ENCODE measurements around the gene DMBT1. TPM values are rescaled to one million over a fixed set of nuclear protein-coding genes. Genes with fewer than 3 reads are reported as not detected.

DMBT1 gene
- total RNA-seq, 4 donors from 2014 or later = 0.15 to 0.62 (median 0.31) TPM

GRCh38 chr10:122649903-122650302 lies 89.3 kb downstream of the DMBT1 start:
- Histone ChIP-seq H3K4me1 (no peaks in the 10 kb centered on the region), H3K36me3 (no peaks in the 10 kb centered on the region), H3K9me3 (no peaks in the 10 kb centered on the region), H3K27me3 (peaks cover 8% of the 10 kb centered on the region), H3K4me3 (no peak overlapping the region), H3K27ac (no peak overlapping the region)
- DNase-seq (ENCODE audit: low spot score in 2 of 2) = peak; percentile 15 to 43
- WGBS = 84% methylated on average over 5 of the region's 5 CpGs
- TF ChIP-seq EP300 (IDR thresholded peaks at IDR 0.05) (no peak), POLR2A (IDR thresholded peaks at IDR 0.05) (no peak), CTCF (IDR thresholded peaks at IDR 0.05) (no peak)

- H3K27ac ChIP-seq = no peak overlapping the region
- no peak for TF ChIP-seq CTCF (IDR thresholded peaks at IDR 0.05)
- no peak for TF ChIP-seq EP300 (IDR thresholded peaks at IDR 0.05)
- no peak for TF ChIP-seq POLR2AphosphoS5 (IDR thresholded peaks at IDR 0.05)
- no peak for TF ChIP-seq POLR2A (IDR thresholded peaks at IDR 0.05)
- H3K36me3 ChIP-seq = no peaks in the 10 kb centered on the region
- no peak overlapping the region for H3K4me3 ChIP-seq
- 75% methylated on average over 2 of the region's 2 CpGs for WGBS
- H3K4me1 ChIP-seq = no peaks in the 10 kb centered on the region
- H3K9me3 ChIP-seq = no peaks in the 10 kb centered on the region
- peak in 1 of 2 donors; percentile 43 for DNase-seq (ENCODE audit: low spot score in 2 of 2)
- H3K27me3 ChIP-seq = peaks cover 8% of the 10 kb centered on the region
Measured at GRCh38 chr10:122650331-122650730, 89.8 kb downstream of the DMBT1 start.

DNA sequence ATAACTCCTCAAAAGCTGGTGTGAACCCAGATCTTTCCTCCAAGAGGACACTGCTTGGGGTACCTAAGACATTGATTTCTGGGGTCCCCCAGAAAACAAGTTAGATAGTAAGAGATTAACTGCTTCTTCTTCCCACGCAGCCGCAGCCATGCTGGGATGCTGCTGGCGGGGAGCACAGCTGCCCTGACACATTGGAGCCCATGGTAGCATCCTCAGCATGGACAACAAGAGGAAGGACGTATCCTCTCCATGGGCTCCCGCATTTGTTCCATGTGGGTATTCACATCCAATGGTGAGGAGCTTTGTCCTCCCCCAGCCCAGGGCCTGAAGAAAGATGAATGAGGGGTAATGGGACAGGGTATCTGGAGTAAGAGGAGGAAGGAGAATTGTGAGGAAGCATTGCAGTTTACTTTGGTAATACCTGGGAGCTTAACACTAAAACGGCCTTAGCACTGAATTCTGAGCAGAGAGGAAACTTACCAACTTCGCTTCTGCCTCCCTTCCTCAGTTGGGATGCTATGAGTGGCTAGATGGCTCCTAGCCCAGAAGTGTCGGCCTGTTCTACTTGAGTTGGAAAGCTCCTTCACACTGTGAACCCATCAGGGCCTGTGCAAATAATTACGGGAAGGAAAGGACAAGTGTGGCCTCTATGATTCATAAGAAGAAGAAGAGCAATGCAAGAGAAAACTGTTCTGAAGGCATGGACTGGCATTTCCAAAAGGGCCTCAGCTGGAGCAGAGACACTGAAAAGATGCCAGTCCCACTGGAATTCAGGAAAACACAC lies 95.2 kb downstream of the DMBT1 start:
- Histone ChIP-seq H3K4me1 (no peaks in the 10 kb centered on the region), H3K4me3 (no peak overlapping the region), H3K9me3 (no peaks in the 10 kb centered on the region), H3K27me3 (peaks cover 3% of the 10 kb centered on the region), H3K27ac (no peak overlapping the region), H3K36me3 (no peaks in the 10 kb centered on the region)
- 87% methylated on average over 9 of the region's 9 CpGs for WGBS
- peak in 1 of 2 donors; percentile 32 for DNase-seq (ENCODE audit: low spot score in 2 of 2)
- TF ChIP-seq EP300 (IDR thresholded peaks at IDR 0.05) = no peak
- TF ChIP-seq POLR2A (IDR thresholded peaks at IDR 0.05) = no peak
- no peak for TF ChIP-seq CTCF (IDR thresholded peaks at IDR 0.05)
- no peak for TF ChIP-seq POLR2AphosphoS5 (IDR thresholded peaks at IDR 0.05)

DNA sequence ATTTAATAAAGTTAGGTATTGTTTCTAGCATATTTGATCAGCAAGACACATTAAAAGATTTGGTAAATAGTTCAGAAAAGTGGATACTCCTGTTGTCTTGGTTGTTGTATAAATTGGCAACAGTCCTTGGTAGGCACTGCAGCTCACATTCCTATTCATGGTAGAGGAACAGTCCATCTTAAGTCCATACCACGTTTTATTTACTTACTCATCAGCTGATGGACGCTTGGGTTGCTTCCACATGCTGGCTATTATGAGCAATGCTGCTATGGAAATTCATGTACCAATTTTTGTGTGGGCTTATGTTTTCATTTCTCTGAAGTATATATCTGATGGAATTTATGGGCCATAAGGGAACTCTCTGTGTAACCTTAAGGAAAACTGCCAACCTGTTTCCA lies 95.8 kb downstream of the DMBT1 start:
- Histone ChIP-seq H3K27me3 (no peaks in the 10 kb centered on the region), H3K9me3 (no peaks in the 10 kb centered on the region), H3K27ac (no peak overlapping the region), H3K4me1 (no peaks in the 10 kb centered on the region), H3K4me3 (no peak overlapping the region), H3K36me3 (no peaks in the 10 kb centered on the region)
- no peak for DNase-seq (ENCODE audit: low spot score in 2 of 2)
- WGBS = 54% methylated on average over 2 of the region's 2 CpGs
- no peak for TF ChIP-seq POLR2AphosphoS5 (IDR thresholded peaks at IDR 0.05)
- TF ChIP-seq EP300 (IDR thresholded peaks at IDR 0.05) = no peak
- no peak for TF ChIP-seq CTCF (IDR thresholded peaks at IDR 0.05)
- TF ChIP-seq POLR2A (IDR thresholded peaks at IDR 0.05) = no peak

- Histone ChIP-seq H3K4me3 (no peak overlapping the region), H3K9me3 (no peaks in the 10 kb centered on the region), H3K27ac (no peak overlapping the region), H3K4me1 (no peaks in the 10 kb centered on the region), H3K27me3 (no peaks in the 10 kb centered on the region), H3K36me3 (no peaks in the 10 kb centered on the region)
- peak; percentile 15 to 55 for DNase-seq (ENCODE audit: low spot score in 2 of 2)
- no peak for TF ChIP-seq EP300 (IDR thresholded peaks at IDR 0.05)
- no peak for TF ChIP-seq POLR2A (IDR thresholded peaks at IDR 0.05)
- no peak for TF ChIP-seq CTCF (IDR thresholded peaks at IDR 0.05)
- no peak for TF ChIP-seq POLR2AphosphoS5 (IDR thresholded peaks at IDR 0.05)
- WGBS = 100% methylated on average over 1 of the region's 5 CpGs
Measured at GRCh38 chr10:122656741-122657140, 96.2 kb downstream of the DMBT1 start.
